HCT116 (cell line): ENCODE data around the gene CDRT15.

ENCODE experiments used
- EZH2 ChIP-seq: fragments of 200-600 bp; sonication (generic); IDR thresholded peaks from 2 replicates; pipeline ENCODE4 v1.6.1; 2017; ENCODE audit warnings: antibody characterized with exemption, mixed run types
- SRF ChIP-seq: IDR thresholded peaks from 2 replicates; pipeline ENCODE4 v1.6.1; 2012; ENCODE audit warnings: low read depth
- YY1 ChIP-seq: IDR thresholded peaks from 2 replicates; pipeline ENCODE4 v1.6.1; 2011; ENCODE audit warnings: low read length, low read depth, moderate library complexity, mild to moderate bottlenecking; ENCODE audit not compliant: insufficient replicate concordance; ENCODE audit errors: extremely low read depth
- ZNF274 ChIP-seq: fragments of 200-500 bp; sonication (Bioruptor generic); IDR thresholded peaks from 2 replicates; pipeline ENCODE4 v1.6.1; 2014; ENCODE audit warnings: mild to moderate bottlenecking, low read depth, low read length, inconsistent platforms
- TF ChIP-seq, protein P1 (sequence below): IDR thresholded peaks from 2 replicates; pipeline ENCODE4 v1.6.1; 2012; ENCODE audit warnings: low read depth
- TF ChIP-seq, protein P2 (sequence below), 3 experiments: fragments of 200-600 bp in 1 of 3; sonication (generic) in 1 of 3; IDR thresholded peaks in 2 of 3; conservative IDR thresholded peaks in 1 of 3; 2 replicates each; pipeline ENCODE4 v1.5.1; 2012 to 2017; ENCODE audit warnings: low read depth in 2 of 3, low read length in 2 of 3, antibody characterized with exemption in 1 of 3, borderline replicate concordance in 1 of 3, control low read depth in 1 of 3, mild to moderate bottlenecking in 1 of 3, mixed read lengths in 1 of 3, mixed run types in 1 of 3, moderate library complexity in 1 of 3; ENCODE audit not compliant: insufficient read depth in 1 of 3

DNA sequence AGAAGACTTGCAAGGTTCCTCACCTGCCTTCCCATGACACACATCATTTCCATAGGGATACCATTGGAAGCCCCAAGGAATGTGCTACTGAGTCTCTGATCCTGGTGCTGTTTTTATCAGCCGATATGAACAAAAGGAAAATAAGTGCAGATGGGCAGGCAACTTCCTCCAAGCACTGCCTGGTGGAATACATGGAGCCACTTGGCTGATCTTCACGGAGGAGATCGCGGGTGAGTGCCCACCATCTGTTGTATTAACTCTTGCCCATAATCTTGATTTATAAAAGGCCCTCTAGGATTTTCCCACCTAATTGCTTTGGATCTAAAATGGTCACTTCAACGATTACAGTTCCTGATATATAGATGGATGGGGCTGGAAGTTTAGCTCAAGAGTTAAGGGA is 24.7 kb upstream of the CDRT15 start:
- TF ChIP-seq, protein P1, sequence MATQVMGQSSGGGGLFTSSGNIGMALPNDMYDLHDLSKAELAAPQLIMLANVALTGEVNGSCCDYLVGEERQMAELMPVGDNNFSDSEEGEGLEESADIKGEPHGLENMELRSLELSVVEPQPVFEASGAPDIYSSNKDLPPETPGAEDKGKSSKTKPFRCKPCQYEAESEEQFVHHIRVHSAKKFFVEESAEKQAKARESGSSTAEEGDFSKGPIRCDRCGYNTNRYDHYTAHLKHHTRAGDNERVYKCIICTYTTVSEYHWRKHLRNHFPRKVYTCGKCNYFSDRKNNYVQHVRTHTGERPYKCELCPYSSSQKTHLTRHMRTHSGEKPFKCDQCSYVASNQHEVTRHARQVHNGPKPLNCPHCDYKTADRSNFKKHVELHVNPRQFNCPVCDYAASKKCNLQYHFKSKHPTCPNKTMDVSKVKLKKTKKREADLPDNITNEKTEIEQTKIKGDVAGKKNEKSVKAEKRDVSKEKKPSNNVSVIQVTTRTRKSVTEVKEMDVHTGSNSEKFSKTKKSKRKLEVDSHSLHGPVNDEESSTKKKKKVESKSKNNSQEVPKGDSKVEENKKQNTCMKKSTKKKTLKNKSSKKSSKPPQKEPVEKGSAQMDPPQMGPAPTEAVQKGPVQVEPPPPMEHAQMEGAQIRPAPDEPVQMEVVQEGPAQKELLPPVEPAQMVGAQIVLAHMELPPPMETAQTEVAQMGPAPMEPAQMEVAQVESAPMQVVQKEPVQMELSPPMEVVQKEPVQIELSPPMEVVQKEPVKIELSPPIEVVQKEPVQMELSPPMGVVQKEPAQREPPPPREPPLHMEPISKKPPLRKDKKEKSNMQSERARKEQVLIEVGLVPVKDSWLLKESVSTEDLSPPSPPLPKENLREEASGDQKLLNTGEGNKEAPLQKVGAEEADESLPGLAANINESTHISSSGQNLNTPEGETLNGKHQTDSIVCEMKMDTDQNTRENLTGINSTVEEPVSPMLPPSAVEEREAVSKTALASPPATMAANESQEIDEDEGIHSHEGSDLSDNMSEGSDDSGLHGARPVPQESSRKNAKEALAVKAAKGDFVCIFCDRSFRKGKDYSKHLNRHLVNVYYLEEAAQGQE = no peak
- TF ChIP-seq, protein P2, sequence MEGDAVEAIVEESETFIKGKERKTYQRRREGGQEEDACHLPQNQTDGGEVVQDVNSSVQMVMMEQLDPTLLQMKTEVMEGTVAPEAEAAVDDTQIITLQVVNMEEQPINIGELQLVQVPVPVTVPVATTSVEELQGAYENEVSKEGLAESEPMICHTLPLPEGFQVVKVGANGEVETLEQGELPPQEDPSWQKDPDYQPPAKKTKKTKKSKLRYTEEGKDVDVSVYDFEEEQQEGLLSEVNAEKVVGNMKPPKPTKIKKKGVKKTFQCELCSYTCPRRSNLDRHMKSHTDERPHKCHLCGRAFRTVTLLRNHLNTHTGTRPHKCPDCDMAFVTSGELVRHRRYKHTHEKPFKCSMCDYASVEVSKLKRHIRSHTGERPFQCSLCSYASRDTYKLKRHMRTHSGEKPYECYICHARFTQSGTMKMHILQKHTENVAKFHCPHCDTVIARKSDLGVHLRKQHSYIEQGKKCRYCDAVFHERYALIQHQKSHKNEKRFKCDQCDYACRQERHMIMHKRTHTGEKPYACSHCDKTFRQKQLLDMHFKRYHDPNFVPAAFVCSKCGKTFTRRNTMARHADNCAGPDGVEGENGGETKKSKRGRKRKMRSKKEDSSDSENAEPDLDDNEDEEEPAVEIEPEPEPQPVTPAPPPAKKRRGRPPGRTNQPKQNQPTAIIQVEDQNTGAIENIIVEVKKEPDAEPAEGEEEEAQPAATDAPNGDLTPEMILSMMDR (IDR thresholded peaks at IDR 0.05 in 2 of 3, conservative IDR thresholded peaks at IDR 0.05 in 1 of 3; ENCODE audit: borderline replicate concordance in 1 of 3, insufficient read depth in 1 of 3, low read depth in 2 of 3, low read length in 2 of 3) = no peak
- TF ChIP-seq YY1 (no peak), SRF (no peak), EZH2 (no peak), ZNF274 (no peak)
